GM21723 (cell line): ENCODE measurements around the gene FIBCD1.

ENCODE experiments used
- ATAC-seq: cut with Tn5 transposase; IDR thresholded peaks from one replicate; pipeline ENCODE4 v1.9.1; 2021; ENCODE audit warnings: mild to moderate bottlenecking, moderate library complexity; ENCODE audit not compliant: unreplicated experiment

Gene FIBCD1

DNA sequence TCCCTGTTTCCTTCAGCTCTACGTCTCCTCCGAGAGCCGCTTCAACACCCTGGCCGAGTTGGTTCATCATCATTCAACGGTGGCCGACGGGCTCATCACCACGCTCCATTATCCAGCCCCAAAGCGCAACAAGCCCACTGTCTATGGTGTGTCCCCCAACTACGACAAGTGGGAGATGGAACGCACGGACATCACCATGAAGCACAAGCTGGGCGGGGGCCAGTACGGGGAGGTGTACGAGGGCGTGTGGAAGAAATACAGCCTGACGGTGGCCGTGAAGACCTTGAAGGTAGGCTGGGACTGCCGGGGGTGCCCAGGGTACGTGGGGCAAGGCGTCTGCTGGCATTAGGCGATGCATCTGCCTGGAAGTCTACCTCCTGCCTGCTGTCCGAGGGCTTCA is 76.3 kb downstream of the FIBCD1 start:
- no peak for ATAC-seq

DNA sequence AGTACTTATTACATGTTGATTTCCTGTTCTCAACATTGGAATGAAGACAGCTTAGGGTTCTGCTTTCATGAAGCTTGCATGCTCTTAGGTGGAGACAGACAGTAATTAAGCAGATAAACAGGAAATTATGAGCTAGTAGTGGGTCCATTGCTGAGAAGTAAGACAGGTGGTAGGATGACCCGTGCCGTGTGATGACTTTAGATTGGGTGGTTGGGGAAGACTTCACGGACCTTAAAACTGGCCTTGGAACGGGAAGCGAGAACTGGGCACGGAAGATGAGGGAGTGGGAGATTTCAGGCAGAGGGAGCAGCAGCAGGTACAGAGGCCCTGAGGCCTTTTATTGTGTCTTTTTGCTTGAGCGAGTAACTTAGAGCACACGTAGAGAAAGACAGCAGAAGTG is 76.8 kb downstream of the FIBCD1 start:
- ATAC-seq: no peak

DNA sequence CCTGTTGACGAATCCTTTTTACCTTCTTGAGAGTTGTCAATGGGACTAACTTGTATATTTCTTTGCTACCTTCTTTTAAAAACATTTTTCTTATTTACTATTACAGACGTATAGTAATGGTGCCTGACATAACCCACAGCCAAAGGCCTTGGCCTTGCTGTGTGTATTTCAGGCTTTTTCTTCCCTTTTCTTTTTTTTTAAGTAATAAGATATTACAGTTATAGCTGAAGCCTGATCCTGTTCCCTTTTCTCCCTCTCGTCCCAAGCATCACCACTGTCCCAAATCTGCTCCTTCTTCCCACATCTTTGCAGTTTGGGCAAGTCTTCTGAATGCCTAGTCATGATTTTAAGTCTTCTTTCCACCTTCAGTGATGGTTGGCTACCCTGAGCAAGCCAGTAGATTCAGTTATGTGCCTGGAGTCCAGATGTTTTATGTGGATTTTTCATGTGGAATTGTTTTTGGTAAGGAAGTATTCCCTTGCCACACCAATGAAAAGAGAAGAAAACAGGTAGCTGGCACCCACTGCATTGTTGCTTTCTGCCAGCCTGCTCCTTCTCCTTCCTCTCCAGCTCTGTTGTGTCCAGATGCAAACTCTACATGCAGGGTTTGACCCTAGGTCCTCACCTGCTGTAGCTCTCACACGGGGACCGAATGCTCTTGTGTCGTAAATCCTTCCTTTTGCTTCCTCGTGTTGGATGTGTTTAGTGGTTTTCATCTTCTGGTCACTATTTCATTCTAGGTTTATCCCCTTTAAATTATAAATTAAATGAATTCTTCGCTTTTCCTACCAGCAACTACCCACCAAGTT is 77.5 kb downstream of the FIBCD1 start:
- no peak for ATAC-seq

DNA sequence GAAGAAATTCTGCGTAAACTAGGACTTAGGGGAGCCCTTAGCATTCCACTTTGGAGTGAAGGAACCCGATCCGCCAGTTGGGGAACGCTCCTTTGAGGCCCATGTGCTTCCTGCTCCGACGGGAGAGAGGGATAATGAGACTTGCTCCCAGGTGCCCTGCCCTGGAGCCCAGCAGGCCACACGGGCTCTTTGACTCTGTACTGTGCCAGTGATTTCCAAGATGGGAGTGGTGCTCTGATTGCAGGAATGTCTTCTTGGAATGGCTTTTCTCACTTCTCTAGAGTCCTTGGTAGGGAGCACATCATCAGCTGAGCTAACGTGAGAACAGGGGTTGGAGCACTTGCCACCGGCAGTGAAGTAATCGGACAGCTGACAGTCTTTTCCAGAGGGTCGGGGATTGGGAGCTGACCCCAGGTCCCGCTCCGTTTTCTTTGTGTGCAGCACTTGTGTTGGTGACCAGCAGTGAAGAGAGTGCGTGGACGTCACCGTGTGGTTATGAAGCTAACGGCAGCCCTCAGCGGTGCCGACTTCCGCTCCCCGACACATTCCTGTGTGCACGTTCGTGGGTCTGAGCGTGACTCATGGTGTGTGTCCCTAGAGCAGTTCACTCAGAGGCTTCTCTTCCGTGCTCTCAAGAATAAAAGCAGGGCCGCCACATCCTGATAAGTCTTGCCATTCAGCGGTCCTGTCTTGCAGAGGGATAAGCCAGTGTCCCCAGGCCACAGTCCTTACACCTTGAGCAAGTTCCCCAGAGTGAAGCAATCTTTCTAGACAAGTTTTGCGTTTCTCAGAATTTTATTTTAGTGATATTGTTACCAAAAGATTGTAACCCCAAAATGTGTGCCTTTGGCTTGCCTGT is 78.4 kb downstream of the FIBCD1 start:
- ATAC-seq: no peak

DNA sequence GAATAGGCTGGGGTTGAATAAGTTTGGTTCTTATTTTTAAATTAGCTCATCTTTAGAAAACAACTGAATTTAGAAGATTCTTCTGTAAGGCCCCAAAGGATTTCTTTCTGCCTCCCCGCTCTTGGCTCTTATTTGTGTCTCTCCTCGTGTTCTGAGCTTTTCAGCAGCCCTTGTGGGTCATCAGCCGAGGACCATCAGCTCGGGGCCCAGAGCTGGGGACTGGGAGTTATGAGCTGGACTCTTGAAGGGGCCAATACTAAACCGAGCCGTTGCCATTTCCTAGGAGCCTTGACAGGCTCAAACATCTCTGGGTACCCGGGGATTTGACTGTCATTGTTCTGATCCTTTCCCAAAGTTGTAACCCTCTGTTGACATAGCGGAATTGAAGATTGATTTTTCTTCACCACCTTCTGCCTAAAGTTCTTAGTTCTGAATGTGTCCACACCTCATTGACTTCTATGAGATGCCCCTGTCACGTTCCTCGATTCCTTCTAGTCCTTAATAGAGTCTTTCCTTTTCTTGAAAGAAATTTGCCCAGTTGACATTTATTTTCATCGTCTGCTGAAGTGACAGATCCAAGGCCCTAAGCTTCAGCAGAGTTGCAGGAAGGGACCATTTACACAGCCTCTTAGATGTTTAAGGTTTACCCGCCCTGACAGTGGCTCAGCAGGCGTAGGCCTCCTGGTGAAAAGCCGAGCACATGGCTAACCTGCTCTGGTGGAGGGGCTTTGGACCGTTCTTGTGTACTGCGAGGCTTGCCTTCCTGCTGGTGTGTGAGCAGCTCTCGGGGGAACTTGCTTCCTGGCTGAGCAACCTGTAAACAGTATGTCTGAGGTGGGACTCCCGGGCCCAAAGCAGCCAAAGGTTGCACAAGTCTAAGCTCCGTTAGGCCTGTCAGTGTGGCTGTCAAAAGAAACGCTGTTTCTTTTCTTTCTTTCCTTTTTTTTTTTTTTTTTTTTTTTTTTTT is 80.0 kb downstream of the FIBCD1 start:
- no peak for ATAC-seq

DNA sequence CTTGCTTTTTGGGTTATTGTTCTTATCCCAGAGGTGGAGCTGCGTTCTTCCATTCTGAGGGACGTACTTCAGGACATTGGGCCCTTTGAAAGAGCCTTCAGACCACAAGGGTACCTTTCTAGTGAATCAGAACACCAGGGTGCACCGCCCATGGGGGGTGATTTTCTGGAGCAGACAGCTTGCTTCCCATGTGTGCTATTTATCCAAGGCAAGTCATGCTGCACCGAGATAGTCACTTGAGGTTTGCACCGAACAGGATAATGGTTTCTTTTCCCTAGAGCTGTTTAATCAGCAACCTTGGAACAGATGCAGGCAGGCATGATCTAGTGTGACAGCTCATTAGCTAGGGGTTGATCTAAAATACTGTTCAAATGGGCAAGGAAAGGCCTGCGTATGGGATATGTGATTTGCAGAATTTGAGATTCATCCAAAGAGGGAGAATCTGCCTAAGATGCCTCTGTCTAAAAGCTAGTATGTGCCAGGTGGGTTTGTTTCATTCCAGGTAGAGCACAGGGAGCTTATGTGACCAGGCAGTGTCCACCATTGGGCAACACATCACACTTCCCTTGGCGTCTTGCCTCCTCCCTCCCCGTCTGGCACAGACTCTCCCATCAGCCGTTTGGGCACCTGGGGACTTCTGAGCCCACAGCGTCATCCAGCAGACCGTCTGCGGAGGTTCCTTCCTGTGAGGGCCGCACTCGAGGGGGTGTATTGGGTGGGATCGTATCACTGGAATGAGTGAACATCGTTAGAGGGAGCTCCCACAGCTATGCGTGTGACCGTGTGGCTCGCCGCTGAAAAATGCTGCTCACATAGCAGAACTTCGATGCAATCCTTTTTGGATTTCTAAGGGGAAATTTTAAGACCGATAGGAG is 80.9 kb downstream of the FIBCD1 start:
- ATAC-seq: no peak

DNA sequence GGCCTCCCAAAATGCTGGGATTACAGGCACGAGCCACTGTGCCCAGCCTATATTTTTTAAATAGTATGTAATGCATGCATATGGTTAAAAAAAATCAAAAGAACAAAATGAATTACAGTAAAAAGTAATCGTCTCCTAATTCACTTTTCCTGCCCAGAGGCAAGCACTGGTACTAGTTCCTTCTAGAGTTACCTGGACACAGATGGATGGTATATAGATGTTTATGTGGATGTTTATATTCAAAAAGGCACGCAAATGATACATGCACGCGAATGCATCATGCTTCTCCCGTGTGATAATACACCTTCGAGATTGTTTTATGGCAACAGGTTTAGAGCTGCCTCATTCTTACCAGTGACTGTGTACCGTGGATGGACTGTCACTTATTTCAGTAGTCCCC is 82.6 kb downstream of the FIBCD1 start:
- ATAC-seq: no peak

DNA sequence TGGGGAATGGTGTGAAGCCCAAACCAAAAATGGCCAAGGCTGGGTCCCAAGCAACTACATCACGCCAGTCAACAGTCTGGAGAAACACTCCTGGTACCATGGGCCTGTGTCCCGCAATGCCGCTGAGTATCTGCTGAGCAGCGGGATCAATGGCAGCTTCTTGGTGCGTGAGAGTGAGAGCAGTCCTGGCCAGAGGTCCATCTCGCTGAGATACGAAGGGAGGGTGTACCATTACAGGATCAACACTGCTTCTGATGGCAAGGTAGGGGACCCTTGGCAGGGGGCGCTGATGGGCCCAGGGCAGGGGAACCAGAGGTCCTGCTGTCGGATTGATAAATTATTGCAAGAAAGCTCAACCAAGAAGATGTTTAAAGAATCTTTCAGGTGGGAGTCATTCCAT is 84.2 kb downstream of the FIBCD1 start:
- no peak for ATAC-seq

DNA sequence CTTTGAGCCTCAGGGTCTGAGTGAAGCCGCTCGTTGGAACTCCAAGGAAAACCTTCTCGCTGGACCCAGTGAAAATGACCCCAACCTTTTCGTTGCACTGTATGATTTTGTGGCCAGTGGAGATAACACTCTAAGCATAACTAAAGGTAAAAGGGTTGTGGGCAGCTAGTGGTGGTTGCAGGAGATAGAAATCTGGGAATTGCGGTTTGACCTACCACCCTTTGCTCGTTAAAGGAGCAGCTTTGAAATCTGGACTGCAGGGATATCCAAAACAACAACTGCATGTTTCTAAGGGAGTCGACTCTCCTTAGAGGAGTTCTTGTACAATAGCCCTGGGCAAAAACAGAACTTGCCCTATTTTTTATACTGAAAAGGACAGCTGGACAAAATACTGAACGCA is 85.0 kb downstream of the FIBCD1 start:
- ATAC-seq: no peak

DNA sequence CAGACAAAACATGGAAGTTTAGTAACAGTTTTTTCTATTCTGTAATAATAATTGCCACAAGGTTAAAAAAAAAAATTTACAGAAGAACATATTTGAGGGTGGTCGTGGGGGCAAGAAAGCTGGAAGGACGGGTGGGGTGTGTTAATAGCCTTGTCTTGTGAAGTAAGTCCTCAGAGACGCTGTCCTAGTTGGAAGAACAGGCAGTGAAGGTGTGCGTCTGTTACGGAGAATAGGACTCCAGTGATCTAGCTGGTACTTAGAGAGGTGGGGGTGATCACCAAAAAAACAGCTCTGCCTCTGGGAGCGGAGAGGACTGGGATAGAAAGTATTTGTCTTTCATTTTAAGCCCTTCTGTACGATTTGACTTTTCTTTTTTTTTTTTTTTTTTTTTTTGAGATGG is 86.2 kb downstream of the FIBCD1 start:
- ATAC-seq: no peak
